ENCODE data around the gene PSME3. TPM values are rescaled to one million over a fixed set of nuclear protein-coding genes. Genes with fewer than 3 reads are reported as not detected.

PSME3 gene
- total and polyA plus RNA-seq, 2 experiments from 2014 or later: 93.5 to 178 TPM

DNA sequence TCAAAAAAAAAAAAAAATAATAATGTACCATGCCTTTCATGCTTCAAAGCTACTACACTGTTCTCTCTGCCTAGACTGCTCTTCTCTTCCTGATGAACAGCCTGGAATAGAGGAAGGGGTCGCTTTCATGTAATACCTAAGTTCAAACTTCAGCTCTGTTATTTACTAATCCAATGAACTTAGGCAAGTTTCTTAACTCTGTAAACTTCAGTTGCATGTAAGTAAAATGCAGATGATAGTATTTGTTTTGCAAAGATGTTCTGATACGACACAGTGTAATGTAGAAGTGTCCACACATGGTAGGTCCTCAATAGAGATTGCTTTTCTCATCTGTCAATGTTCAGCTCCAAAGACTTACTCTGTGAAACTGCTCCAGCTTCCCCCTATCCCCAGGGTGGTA lies 41.2 kb upstream of the PSME3 start:
- no peak overlapping the region for H3K4me3 Mint-ChIP-seq
- H3K27me3 Mint-ChIP-seq (ENCODE audit: insufficient read depth, low read depth, poor library complexity): peaks cover 8% of the 10 kb centered on the region
- H3K79me2 ChIP-seq (replicated peaks; ENCODE audit: insufficient read depth): no peaks in the 10 kb centered on the region
- H3K9me3 Mint-ChIP-seq: no peaks in the 10 kb centered on the region
- TF ChIP-seq EZH2 (IDR thresholded peaks at IDR 0.05; ENCODE audit: low read depth, unreplicated experiment) (no peak), JUNB (IDR thresholded peaks at IDR 0.05; ENCODE audit: unreplicated experiment) (no peak), ZNF114 (CRISPR knock-in tag; IDR thresholded peaks at IDR 0.05) (no peak), ETS1 (IDR thresholded peaks at IDR 0.05) (no peak), NANOG (IDR thresholded peaks at IDR 0.05; ENCODE audit: borderline replicate concordance) (no peak), POLR2AphosphoS5 (IDR thresholded peaks at IDR 0.05; ENCODE audit: low read depth) (no peak), STAT1 (IDR thresholded peaks at IDR 0.05; ENCODE audit: unreplicated experiment) (no peak), ZNF331 (CRISPR knock-in tag; IDR thresholded peaks at IDR 0.05; ENCODE audit: low read depth) (no peak)
- TF ChIP-seq, protein P1, sequence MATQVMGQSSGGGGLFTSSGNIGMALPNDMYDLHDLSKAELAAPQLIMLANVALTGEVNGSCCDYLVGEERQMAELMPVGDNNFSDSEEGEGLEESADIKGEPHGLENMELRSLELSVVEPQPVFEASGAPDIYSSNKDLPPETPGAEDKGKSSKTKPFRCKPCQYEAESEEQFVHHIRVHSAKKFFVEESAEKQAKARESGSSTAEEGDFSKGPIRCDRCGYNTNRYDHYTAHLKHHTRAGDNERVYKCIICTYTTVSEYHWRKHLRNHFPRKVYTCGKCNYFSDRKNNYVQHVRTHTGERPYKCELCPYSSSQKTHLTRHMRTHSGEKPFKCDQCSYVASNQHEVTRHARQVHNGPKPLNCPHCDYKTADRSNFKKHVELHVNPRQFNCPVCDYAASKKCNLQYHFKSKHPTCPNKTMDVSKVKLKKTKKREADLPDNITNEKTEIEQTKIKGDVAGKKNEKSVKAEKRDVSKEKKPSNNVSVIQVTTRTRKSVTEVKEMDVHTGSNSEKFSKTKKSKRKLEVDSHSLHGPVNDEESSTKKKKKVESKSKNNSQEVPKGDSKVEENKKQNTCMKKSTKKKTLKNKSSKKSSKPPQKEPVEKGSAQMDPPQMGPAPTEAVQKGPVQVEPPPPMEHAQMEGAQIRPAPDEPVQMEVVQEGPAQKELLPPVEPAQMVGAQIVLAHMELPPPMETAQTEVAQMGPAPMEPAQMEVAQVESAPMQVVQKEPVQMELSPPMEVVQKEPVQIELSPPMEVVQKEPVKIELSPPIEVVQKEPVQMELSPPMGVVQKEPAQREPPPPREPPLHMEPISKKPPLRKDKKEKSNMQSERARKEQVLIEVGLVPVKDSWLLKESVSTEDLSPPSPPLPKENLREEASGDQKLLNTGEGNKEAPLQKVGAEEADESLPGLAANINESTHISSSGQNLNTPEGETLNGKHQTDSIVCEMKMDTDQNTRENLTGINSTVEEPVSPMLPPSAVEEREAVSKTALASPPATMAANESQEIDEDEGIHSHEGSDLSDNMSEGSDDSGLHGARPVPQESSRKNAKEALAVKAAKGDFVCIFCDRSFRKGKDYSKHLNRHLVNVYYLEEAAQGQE (IDR thresholded peaks at IDR 0.05; ENCODE audit: unreplicated experiment): no peak
- TF ChIP-seq, protein P2, sequence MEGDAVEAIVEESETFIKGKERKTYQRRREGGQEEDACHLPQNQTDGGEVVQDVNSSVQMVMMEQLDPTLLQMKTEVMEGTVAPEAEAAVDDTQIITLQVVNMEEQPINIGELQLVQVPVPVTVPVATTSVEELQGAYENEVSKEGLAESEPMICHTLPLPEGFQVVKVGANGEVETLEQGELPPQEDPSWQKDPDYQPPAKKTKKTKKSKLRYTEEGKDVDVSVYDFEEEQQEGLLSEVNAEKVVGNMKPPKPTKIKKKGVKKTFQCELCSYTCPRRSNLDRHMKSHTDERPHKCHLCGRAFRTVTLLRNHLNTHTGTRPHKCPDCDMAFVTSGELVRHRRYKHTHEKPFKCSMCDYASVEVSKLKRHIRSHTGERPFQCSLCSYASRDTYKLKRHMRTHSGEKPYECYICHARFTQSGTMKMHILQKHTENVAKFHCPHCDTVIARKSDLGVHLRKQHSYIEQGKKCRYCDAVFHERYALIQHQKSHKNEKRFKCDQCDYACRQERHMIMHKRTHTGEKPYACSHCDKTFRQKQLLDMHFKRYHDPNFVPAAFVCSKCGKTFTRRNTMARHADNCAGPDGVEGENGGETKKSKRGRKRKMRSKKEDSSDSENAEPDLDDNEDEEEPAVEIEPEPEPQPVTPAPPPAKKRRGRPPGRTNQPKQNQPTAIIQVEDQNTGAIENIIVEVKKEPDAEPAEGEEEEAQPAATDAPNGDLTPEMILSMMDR (conservative IDR thresholded peaks at IDR 0.05; ENCODE audit: low read depth in 2 of 2): no peak
- ATAC-seq: no peak
- H3K4me3 ChIP-seq: no peak overlapping the region
- H4K20me1 ChIP-seq (replicated peaks; ENCODE audit: insufficient read depth): no peaks in the 10 kb centered on the region
- no peaks in the 10 kb centered on the region for H3K4me1 Mint-ChIP-seq
- H3K27ac Mint-ChIP-seq: no peak overlapping the region
- peaks cover 7% of the 10 kb centered on the region for H3K36me3 Mint-ChIP-seq (ENCODE audit: low read depth)
- H3K4me2 ChIP-seq: no peak overlapping the region
- no peak overlapping the region for H2AFZ ChIP-seq
- H3K9me2 ChIP-seq (ENCODE audit: insufficient read depth): no peaks in the 10 kb centered on the region
- H3K27ac ChIP-seq (ENCODE audit: low read depth): no peak overlapping the region
- H3K27me3 ChIP-seq (ENCODE audit: insufficient read depth): no peaks in the 10 kb centered on the region
- DNase-seq (ENCODE audit: low spot score): no peak
- H3K4me1 ChIP-seq (ENCODE audit: insufficient read depth): no peaks in the 10 kb centered on the region
- H3K36me3 ChIP-seq (ENCODE audit: insufficient read depth): no peaks in the 10 kb centered on the region
- H3F3A ChIP-seq (replicated peaks; ENCODE audit: low read depth): no peaks in the 10 kb centered on the region

DNA sequence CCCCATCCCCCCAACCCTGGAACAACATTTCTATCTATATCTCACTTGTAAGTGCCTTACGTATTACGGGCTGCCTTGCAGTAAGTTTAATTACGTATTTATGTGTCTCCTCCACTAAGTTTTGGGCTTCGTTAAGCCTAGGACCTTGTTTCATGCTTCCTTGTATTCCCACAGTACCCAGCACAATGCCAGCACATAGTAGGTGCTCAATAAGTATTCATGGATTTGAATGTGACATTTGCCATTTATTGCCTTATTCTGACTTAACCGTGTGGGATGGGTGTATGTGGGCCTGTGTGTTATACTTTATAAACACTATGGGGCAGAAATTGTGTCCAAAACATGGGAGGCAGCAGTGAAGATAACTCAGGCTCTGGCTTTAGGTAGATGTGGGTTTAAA lies 40.7 kb upstream of the PSME3 start:
- Histone ChIP-seq H3K4me3 (no peak overlapping the region), H3K4me1 (ENCODE audit: insufficient read depth) (peaks cover 1% of the 10 kb centered on the region; the same call in 1 of the 2 replicates), H4K20me1 (replicated peaks; ENCODE audit: insufficient read depth) (no peaks in the 10 kb centered on the region), H2AFZ (no peak overlapping the region), H3K36me3 (ENCODE audit: insufficient read depth) (no peaks in the 10 kb centered on the region), H3K4me2 (no peak overlapping the region), H3K79me2 (replicated peaks; ENCODE audit: insufficient read depth) (peaks cover under 1% of the 10 kb centered on the region), H3K9me2 (ENCODE audit: insufficient read depth) (no peaks in the 10 kb centered on the region), H3F3A (replicated peaks; ENCODE audit: low read depth) (no peaks in the 10 kb centered on the region), H3K27me3 (ENCODE audit: insufficient read depth) (no peaks in the 10 kb centered on the region), H3K27ac (ENCODE audit: low read depth) (no peak overlapping the region)
- H3K4me3 Mint-ChIP-seq: no peak overlapping the region
- DNase-seq (ENCODE audit: low spot score): no peak
- H3K4me1 Mint-ChIP-seq: peaks cover 1% of the 10 kb centered on the region; the same call in 1 of the 3 replicates
- no peak for ATAC-seq
- peaks cover 7% of the 10 kb centered on the region for H3K36me3 Mint-ChIP-seq (ENCODE audit: low read depth)
- no peak overlapping the region for H3K27ac Mint-ChIP-seq
- H3K27me3 Mint-ChIP-seq (ENCODE audit: insufficient read depth, low read depth, poor library complexity): peaks cover 8% of the 10 kb centered on the region
- no peaks in the 10 kb centered on the region for H3K9me3 Mint-ChIP-seq
- no peak for TF ChIP-seq ZNF114 (CRISPR knock-in tag; IDR thresholded peaks at IDR 0.05)
- no peak for TF ChIP-seq JUNB (IDR thresholded peaks at IDR 0.05; ENCODE audit: unreplicated experiment)
- TF ChIP-seq NANOG (IDR thresholded peaks at IDR 0.05; ENCODE audit: borderline replicate concordance): no peak

Measured in GM23338 (cell line).